ENCODE data around the gene LZTS2.
A peak's percentile ranks its signal among the peaks of the same experiment; 100 is the strongest.

LZTS2 gene

DNA sequence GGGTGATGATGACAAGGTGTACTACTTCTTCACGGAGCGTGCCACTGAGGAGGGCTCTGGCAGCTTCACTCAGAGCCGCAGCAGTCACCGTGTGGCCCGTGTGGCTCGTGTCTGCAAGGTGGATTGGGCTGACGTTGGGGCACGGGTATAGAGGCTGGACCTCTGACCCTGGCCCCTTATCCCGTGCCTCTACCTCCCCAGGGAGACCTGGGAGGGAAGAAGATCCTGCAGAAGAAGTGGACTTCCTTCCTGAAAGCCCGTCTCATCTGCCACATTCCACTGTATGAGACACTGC lies 20.8 kb upstream of the LZTS2 start:
- no peak for DNase-seq

DNA sequence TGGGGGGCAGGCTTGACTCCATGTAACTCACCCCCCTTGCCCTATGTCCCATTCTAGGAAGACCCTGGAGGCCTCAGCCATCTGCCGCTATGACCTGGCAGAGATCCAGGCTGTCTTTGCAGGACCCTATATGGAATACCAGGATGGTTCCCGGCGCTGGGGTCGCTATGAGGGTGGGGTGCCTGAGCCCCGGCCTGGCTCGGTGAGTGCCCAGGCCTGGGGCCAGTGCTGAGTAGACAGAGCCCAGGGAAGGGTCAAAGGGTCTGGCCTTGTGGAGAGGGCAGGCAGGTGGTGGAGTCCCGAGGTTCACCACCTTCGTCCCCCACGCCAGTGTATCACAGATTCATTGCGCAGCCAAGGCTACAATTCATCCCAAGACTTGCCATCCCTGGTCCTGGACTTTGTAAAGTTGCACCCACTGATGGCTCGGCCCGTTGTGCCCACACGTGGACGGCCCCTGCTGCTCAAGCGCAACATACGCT lies 19.8 kb upstream of the LZTS2 start:
- DNase-seq, result no peak

DNA sequence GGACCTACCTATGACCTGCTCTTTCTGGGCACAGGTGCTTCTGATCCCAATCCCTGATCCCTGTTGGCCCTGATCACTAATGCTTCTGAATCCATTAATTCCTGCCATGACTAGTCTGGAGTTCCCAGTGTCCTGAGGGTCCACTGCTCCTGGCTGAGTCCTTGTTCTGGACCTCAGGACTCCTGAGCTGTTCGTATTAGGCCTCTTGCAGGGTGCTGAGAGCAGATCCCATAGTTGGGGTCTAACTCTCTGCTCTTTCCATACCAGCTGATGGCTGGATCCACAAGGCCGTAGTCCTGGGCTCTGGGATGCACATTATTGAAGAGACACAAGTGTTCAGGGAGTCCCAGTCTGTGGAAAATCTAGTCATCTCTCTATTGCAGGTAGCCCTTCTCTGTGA lies 19.3 kb upstream of the LZTS2 start:
- no peak for DNase-seq

DNA sequence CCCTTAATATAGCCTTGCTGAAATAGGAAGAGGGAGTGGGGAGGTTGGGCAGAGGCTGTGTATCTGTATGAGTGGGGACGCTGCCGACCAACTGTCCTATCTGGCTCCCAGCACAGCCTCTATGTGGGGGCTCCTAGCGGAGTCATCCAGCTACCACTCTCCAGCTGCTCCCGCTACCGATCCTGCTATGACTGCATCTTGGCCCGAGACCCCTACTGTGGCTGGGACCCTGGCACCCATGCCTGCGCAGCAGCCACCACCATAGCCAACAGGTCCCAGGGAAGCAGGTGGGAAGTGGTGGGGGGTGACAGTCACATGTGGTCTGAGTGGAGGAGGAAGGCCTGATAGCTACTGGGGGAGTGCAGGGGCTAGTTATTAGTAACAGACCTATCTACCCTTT lies 18.9 kb upstream of the LZTS2 start:
- no peak for DNase-seq

DNA sequence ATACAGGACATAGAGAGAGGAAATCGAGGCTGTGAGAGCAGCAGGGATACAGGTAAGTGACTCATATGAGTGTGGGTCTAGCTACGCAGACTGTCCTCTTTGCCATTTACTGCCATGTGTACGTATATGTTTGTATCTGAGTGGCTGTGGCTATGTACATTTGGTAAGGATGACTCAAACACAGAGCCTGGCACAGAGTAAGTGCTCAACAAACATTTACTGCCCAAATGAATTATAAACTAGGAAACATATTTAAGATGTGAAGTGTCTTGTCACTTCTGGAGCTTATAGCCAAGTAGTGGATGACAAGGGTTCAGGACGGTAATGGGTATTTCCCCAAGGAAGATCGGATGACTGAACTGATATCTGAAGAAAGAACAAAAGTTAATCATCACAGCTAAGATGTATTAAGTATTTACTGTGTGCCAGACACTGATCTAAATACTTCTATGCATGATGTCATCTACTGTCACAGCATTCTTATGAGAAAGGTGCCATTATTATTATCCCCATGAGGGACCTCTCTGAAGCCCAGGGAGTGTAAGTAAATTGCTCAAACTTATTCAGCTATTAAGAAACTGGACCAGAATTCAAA lies 18.3 kb upstream of the LZTS2 start:
- no peak for DNase-seq

DNA sequence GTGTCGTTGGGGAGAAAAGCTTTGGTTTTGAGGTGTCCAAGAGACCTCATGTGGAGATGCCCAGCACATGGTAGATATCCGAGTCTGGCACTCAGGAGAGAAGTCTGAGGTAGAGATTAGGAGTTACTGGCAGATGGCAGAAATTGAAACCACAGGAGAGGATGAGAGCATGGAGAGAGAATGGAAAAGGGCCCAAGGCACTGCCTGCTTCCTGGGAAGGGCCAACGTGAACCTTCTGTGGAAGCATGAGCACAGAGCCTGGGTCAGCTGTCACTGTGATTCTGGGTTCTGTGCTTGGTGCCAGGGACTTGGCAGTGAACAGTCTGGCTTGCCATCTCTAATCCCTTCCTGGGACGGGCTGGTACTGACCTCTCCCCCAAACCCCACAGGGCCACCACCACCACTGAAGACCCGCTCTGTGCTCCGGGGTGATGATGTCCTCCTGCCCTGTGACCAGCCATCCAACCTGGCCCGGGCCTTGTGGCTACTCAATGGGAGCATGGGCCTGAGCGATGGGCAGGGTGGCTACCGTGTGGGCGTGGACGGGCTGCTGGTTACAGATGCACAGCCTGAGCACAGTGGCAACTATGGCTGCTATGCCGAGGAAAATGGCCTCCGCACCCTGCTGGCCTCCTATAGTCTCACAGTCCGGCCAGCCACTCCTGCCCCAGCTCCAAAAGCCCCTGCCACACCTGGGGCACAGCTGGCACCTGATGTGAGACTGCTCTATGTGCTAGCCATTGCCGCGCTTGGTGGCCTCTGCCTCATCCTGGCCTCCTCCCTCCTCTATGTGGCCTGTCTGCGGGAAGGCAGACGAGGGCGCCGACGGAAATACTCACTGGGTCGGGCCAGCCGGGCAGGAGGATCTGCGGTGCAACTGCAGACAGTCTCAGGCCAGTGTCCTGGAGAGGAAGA lies 16.4 kb upstream of the LZTS2 start:
- no peak for DNase-seq

DNA sequence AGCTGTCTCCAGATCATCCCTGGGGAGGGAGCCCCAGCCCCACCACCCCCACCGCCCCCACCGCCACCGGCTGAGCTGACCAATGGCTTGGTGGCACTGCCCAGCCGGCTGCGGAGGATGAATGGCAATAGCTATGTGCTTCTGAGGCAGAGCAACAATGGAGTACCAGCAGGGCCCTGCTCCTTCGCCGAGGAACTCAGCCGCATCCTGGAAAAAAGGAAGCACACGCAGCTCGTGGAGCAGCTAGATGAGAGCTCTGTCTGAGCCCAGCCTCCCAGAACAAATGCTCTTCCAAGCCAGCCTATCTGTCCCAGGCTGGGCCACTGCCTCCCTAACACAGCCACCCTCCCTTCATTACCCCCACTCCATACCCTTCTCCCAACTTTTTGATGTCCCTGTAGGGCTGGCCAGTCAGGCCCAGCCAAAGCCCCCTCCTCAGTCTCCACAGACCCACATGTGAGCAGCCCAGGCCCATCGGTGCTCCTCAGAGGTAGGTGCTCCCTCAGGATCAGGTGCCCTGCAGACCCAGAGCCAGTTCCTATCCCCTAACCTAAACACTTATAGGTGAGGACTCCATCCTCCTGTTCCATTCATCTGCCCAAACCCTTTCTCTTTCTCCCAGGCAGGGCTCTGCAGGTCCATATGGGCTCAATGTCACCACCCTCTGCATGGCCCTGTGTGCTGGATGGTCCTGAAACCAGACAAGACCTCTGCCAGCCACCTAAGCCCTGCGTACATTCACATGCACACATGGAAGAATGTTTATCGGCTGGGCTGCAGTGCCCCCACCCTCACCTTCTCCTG lies 15.5 kb upstream of the LZTS2 start:
- no peak for DNase-seq

DNA sequence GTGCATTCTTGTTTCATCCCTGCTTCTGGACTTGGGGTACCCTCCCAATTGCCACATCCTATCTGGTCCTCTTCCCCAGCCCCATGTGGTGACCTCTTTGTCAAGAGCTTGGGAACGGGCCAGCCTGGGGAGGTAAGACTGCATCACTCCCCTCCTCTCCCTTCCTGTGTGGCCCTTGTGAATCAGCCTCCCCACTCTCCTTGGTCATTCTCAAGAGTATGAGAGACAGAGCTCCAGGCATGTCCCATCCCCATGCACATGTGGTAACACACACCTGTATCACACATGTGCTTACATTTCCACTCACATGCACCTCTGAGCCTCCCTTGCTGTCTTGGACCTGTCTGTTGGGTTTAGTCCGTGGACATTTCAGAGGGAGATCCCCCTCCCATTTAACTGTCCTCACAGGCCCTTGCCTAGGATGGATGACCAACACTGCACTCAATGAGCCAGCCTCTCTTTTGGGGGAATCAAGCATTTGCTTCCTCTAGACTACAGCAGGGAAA lies 14.9 kb upstream of the LZTS2 start:
- DNase-seq, result no peak

DNA sequence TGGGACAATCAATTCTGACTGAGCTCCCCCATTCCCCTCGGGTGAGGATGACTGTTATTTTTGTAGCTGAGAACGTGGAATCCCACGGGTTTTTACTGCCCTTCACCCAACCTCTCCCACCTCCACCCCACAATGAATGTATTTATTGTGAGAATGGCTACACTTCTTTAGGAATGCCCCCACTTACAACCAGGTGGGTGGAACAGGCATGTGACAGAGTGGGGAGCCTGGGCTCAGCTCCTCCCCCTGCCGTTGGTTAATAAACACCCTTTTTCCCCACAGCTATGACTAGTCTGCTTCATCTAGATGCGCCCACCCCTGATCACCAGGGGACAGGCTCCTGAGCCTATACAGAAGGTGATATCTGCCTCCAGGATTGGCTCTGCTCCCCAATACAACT lies 14.3 kb upstream of the LZTS2 start:
- DNase-seq, result no peak

DNA sequence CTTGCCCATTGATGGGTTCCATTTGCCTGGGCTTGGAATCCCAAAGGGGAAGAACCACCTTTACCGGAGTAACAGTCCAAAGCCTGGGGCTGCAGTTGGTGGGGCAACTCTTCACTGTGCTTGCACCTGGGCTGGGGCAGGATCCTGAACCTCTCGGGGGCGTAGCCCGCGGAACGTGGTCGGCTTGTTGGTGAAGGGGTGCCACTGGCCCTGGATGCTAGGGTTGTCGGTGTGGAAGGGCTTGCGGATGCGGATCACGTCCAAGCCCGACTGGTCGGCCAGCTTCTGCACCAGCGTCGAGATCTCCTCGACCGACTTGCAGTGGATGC lies 13.0 kb upstream of the LZTS2 start:
- DNase-seq, result no peak

DNA sequence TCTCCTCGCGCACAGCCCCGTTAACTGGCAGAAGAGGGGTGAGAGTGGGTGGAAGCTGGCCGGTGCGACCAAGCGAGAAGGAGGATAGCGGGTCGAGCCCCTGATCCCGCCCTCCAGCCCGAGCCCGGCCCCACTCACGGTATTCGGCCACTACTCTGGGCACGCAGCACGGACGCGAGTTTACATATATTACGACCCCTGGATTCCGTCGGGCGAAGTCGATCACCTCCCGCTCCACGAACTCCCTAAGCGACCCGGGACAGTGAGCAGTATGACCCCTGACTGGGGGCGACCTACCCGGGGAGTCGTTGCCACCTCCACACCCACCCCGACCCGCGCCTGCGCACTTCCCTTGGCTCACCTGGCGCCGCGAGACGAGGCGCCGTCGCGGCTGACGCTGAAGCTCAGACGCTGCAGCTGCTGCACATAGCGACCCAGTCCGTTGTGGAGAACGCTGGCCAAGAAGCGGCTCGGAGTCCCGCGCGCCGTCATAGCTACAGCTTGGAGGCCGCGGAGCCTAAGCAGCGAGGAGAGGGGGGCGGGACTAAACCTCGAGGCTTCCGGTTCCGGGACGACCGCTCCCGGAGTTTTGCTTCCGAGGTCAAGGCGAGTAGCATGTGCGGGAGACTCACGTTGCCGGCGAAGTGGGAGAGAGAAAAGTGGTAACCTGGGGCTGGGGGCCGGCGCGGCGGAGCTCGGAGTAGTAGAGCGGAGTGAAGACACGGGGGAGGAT lies 12.5 kb upstream of the LZTS2 start, which contains the start of the genes MRPL43 and TWNK:
Gene MRPL43 (minus strand): TSS at position 546 of the 733 bp plus-strand sequence. CDS start 54 bp downstream, at position 492.
Gene TWNK (plus strand): TSS at position 592 of the 733 bp plus-strand sequence. CDS start 668 bp downstream, outside the sequence.
- peak; percentile 62 for DNase-seq

DNA sequence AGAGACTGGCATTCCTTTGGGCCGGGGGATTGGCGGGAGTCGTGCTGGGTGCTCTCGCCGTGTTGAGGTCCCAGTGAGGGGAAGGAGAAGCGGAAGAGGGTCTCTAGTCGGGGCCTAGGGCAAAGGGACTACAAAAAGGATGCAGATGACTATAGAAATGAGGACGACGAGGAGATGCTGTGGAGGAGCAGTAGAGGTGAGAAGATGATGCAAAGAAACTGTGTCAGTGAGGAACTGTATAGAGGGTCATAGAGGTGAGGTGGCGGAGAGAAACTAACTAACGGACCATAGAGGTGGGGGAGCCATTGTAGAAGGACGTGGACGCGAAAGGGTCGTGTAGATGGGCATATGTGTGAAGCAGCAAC lies 11.9 kb upstream of the LZTS2 start:
- DNase-seq, result no peak

DNA sequence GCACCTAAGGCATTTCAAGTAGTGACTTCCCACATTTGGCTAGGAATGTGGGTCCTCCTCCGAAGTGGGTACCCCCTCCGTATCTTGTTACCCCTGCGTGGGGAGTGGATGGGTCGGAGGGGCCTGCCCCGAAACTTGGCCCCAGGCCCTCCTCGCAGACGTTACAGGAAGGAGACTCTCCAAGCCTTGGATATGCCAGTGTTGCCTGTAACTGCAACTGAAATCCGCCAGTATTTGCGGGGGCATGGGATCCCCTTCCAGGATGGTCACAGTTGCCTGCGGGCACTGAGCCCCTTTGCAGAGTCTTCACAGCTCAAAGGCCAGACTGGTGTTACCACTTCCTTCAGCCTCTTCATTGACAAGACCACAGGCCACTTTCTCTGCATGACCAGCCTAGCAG lies 11.4 kb upstream of the LZTS2 start:
- no peak for DNase-seq

DNA sequence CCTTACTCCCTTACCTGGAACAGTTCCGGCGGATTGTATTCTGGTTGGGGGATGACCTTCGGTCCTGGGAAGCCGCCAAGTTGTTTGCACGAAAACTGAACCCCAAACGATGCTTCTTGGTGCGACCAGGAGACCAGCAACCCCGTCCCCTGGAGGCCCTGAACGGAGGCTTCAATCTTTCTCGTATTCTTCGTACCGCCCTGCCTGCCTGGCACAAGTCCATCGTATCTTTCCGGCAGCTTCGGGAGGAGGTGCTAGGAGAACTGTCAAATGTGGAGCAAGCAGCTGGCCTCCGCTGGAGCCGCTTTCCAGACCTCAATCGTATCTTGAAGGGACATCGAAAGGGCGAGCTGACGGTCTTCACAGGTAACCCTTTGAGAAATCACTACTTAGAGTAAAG lies 10.5 kb upstream of the LZTS2 start:
- DNase-seq, result no peak

DNA sequence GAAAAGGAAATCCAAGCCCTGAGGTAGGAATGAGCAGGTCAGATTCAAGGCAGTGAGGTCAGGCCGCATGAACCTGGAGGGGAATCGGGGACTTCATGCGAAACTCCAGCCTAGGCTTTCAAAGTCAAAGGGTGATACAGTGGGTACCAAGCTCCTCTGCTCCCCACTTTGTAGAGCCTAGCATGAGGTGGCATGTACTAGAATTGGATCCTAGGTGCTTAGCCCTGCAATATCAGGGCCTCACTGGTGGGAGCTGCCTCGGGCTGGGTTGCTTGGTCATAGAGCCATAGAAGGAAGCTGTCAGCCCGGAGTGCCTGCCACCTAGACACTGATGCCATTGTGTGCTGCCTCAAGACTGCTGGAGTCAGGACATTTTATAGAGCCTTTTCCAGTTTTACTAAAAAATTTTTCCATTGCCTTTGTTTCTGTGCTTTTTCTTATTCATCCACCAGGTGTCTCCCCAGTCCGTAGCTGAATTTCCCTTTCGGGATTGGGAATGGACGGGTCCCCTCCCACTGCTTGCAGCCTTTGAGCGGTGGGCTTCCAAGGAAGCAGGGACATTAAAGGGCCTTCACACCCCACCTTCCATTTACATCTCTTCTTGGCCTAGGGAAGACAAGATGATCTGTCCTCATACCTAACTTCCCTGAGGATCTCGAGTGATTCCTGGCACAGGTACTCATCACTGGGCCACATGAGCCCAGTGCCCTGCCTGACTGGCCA lies 5.5 kb upstream of the LZTS2 start:
- DNase-seq, result no peak

DNA sequence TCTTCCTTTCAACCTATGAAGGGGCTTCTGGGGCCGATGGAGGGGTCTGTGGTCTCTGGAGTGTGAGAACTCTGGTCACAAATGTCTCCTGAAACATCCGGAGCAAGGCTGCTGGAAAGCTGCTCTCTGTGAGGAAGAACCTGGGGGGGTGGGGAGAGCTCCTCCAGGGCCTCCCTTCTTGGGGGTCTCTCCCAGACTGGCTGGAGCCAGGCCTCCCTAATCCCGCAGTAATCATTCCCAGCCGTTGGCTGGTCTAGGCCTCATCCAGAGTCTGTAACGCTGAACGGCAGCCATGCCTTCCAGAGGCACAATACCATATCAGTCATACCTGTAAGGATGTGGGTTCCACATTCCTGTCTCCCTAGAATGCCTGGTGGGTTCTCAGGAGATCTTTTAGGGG lies 4.4 kb upstream of the LZTS2 start:
- no peak for DNase-seq

DNA sequence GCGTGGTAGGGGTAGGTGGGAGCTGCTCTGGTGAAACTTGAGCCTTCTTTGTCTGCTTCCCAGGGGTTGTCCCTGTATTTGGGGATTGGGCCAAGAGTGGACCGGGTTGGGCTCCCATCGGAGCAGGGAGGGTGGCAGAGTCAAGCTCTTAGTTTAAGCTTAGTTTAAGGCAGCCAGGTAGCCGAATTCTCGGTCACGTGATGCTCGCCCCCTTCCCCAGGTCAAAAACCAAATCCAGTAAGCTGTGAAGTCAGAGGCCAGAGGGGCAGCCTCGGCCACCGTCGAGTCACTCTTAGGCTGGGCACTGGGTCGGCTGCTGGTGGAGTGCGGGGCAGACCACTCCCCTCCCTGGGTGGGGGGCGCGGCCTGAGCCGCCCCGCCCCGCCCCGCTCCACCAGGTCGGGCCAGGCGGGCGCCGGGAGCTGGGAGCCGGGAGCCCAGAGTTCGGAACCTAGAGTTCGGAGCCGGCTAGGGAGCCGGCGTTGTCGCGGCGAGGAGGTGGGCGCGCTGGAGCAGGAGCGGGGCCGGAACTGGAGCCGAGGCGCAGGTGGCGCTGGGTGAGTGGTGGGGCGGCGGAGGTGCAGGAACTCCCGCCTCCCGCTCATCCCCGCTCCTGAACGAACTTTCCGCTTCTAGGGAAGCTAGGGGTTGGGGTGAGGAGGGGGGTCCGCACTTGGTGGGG lies 2.8 kb upstream of the LZTS2 start:
- no peak for DNase-seq

DNA sequence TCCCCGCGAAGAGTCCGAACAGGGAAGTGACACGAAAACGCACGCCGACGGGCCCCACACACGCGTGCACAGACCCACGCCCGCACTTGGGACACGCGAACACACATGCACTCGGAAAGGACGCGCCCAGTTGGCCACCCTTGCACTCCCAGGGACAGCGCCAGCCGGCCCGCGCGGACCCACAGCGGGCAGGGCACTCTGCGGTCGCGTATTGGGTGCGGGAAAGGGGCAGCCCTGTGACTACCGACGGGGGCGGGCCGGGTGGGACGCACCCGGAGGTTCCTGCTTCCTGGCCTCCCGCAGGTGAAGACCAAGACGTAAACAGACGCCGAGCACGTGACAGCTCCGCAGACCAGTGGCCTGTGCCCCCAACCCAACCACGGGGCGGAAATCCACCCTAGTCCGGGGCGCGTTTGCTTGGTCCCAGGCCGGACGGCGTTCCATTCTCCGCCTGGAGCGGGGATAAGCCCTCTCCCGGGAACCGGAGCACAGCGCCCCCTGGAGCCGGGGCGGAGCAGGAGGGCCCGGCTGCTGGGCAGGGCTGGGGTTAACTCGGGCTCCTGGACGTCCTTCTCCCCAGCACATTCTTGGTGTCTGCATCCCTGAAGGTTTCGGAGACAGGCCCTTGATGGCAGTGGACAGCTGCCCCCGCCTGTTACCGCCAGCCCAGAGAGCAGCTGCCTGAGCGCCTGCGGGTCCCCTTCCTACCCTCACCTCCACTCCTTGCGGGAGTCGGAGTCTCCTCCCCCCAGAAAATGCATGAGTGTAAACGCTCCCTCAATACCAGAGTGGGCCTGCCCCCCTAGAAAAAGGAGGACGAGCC lies 2.0 kb upstream of the LZTS2 start:
- peak; percentile 78 for DNase-seq

DNA sequence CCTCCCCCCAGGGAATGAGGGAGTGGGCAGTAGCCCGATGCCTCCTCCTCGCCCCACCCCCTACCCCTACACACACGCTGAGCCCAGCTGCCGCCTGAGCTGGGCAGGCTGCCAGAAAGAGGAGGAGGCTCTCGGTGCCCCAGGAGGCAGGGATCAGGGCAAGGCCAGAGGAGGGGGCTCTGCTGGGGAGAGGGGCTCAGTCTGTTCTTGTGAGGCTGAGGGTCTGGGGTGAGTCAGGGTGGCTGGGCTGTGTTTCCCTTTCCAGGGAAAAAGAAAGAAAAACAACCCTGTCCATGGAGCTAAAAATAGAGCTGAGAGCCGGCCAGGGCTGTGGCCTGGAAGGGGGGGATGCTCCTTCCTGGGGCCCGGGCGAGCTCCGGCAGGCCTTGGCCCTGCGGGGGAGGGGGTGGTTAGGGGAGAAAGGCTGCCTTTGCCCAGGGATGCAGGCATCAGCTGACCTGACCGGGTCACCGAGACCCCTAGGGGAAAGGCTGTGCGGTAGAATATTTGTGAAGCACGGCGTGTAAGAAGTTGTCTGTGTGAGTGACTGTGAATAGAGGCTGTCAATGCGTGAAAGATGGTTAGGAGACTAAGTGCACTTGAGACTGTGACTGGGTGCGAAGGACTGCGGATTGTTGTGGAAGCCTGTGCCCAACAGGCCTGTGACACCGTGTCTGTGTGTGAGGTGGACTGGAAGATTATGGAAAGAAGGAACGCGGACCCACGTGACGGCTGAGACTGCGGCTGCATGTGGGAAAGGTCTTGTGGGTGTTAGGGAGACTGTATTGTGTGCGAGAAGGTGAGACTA lies 1.2 kb upstream of the LZTS2 start:
- DNase-seq, result peak; percentile 53

Data from T1000 (cell line).